ENCODE data around the gene SRRM4.

- TF ChIP-seq, protein P1, sequence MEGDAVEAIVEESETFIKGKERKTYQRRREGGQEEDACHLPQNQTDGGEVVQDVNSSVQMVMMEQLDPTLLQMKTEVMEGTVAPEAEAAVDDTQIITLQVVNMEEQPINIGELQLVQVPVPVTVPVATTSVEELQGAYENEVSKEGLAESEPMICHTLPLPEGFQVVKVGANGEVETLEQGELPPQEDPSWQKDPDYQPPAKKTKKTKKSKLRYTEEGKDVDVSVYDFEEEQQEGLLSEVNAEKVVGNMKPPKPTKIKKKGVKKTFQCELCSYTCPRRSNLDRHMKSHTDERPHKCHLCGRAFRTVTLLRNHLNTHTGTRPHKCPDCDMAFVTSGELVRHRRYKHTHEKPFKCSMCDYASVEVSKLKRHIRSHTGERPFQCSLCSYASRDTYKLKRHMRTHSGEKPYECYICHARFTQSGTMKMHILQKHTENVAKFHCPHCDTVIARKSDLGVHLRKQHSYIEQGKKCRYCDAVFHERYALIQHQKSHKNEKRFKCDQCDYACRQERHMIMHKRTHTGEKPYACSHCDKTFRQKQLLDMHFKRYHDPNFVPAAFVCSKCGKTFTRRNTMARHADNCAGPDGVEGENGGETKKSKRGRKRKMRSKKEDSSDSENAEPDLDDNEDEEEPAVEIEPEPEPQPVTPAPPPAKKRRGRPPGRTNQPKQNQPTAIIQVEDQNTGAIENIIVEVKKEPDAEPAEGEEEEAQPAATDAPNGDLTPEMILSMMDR (conservative IDR thresholded peaks at IDR 0.05): no peak
- no peak for TF ChIP-seq EZH2 (IDR thresholded peaks at IDR 0.05; ENCODE audit: low read depth)
Measured at GRCh38 chr12:119024356-119024755, 43.0 kb downstream of the SRRM4 start.

All from PC-9 (cell line).